ENCODE measurements around the gene ITGA11.

ITGA11 gene

DNA sequence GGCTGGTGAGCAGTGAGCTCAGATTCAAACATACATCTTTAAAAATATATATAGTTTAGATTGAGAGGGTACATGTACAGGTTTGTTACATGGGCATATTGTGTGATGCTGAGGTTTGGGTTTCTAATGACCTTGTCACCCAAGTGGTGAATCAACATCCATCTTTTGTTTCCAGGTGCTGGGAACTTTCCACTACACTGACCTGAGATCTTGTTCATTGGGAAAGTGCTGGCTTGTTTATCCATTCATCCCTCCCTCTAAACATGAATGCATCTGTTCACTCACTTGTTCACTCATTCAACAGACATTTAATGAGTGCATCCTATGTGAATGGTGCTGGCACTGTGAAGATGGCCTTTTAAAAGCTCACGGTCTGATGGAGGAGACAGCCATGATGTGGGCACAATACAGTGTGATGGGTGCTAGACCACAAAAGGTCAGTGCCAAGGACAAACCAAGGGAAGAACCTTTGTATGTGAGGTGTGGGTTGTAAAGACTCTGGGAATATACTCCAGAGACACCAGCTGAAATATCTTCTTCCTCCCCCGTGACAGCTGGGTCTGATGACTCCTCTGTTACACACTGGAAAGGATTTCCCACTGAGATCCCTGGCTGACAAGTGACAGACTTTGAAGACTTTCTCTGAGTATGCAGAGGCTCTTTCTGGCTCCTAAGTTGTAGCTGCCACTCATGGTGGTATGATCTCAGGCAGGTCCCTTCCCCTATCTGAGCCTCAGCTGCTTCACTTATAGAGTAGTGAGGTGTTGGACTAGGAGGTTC lies 16.2 kb upstream of the ITGA11 start:
- DNase-seq, result no peak

DNA sequence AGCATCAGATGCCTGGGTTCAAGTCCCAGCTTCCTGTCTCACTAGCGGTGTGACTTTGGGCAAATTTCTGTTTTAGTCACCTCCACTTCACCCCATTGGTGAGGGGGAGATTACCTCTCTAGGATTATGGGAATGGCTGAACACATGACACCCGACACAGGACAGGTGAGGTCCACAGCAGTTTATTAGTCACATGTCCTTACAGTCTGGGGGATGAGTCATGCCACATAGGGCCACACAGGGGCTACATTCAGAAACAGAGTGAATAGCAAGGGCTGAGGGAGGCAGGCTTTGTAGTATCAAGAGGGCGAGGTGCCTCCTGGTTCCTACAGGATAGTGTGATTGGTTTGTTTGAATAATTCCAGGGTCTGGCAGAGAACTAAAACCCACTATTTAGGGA lies 15.2 kb upstream of the ITGA11 start:
- no peak for DNase-seq

DNA sequence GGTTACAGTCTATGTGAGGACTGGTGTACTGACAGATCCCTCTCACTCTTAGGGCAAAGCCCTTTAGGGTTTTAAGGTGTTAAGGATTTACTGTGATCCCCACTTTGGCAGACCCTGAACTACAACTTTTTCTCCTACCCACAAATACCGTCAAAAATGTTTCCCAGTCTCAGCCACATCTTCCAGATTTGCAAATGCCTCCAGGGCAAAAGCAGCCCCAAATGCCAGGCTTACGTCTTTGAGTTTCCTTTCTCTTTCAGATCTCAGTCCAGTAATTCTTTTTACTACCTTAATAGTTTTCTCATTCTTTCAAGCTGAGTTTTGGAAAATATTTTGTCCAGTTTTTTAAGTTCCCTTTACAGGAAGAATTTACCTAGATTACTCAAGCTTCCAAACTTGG lies 13.4 kb upstream of the ITGA11 start:
- DNase-seq, result no peak

DNA sequence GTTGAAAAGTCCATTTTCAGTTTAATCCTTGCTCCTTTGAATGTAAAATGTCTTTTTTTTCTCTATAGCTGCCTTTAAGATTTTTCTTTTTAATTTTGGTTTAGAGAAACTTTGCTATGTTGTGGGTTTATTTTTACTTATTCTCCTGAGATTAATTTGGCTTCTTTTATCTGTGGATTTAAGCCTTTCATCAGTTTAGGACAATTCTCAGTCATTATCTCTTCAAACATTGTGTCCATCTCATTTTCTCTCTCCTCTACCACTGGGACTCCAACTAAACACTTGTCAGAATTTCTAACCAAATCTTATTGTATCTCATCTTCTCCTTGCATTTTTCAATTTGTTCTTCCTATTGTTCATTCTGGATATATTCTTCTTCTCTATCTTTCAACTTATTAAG lies 12.4 kb upstream of the ITGA11 start:
- DNase-seq, result no peak

DNA sequence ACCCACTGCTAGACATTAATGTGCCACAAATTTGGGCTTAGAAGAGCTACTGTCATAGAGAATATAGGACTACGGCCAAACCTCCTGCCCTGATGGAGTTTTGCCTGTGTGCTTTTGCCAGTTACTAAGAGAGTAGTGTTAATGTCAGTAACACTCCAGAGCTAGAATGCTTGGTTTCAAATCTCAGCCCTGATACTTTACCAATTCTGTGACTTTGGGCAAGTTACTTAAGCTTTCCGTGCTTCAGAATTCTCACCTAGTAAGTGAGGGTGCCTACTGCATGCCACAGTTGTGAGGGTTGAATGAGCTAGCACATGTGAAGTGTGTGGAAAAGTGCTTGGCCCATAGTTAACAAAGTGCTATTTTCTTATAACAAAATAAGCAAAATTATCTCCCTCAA lies 10.9 kb upstream of the ITGA11 start:
- no peak for DNase-seq

DNA sequence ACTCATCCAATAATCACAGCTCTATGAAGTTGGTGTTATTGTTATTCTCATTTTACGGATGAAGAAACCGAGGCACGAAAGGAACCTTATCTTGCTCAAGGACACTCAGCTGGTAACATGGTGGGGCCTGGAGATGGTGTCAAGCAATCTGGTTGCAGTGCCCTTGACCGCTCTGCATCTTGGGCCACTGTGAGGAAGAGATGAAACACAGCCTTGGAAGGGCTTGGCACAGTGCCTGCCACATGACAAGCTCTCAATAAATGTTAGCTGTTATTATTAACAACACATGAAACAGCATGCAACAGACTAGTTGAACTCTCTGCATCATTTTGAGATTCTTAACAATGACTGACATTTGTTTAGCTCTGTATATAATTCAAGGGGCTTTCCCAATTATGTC lies 10.1 kb upstream of the ITGA11 start:
- no peak for DNase-seq

DNA sequence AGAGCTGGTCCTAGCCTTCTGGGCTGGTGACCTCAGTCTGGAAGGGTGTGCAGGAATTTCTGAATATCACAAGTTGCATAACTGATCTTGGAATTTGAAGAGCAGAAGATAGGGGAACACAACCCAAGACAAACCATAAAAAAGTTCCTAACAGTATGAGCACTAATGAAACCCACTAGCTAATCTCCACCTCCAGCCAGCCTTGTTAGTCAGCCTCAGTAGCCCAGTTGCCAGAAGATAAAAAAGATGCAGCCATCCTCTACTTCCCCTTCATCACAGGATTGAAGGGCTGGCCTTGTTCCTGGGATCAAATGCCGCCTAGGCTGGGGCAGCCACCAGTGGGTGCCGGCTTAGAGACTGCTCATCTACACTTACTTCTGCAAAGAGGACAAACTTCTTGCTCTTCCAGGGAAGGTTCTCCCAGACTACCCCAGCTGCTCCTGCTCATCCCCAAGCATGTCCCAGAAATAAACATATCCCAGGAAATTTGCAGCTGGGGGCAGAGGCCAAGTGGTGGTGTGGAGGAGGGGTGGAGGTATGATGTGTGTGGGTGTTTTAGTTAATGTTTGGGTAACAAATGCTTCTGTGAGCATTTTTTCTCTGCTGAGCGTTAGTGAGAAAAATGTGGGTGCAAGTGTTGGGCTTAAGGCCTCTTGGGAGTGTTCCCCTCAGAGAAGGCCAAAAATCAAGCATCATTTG lies 9.2 kb upstream of the ITGA11 start:
- no peak for DNase-seq

DNA sequence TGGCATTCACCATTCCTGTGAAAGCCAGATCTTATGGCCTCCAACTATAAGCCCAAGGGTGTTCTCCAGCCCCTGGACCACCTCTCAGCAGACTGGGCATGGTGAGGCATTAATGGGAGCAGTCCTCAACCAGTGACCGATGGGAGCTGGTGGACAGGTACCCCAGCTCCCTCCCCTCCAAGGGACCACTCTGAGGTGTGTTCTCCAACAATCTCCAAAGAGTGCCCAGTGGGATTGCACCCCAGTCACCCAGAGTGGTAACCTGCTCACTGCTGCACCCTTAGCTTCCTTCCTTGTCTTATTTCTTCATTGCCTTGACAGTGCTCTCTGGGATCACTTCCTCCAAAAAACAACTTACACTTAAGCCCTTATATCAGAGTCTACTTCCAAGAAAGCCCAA lies 8.2 kb upstream of the ITGA11 start:
- no peak for DNase-seq

DNA sequence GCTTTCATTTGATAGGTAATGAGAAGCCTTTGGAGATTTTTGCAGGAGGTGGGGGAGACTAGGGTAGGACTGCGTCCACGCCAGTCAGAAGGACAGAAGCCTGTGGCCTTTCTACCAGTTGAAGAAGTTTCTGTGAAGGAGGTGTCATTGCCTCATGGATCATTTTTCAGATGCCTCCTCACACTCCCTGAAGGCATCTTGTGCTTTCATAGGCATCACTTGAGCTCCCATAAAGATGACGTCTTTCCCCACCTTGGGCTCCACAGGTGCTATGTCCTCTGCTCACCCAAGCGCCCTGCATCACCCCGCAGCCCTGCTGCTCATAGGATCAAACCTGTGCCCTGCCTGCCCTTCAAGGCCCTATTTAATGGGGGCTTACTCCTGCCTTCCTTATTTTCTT lies 7.5 kb upstream of the ITGA11 start:
- no peak for DNase-seq

DNA sequence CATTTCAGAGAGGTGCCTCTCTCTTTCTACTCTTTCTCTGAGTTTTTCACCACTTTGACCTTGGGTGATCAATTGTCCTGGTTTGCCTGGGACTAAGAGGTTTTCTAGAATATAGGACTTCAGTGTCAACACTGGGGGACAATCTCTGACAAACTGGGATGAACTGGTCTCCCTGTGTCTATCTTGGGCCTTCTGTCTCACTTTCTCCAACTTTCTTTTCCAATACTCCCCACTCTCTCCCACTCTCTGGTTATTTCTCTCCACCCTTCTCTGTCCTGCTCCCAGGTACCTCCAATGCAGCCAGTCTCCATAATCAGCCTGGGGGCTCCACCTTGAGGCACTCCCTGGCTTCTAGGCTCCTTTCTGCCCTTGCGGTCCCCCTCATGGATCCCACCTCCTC lies 4.7 kb upstream of the ITGA11 start:
- DNase-seq, result no peak

DNA sequence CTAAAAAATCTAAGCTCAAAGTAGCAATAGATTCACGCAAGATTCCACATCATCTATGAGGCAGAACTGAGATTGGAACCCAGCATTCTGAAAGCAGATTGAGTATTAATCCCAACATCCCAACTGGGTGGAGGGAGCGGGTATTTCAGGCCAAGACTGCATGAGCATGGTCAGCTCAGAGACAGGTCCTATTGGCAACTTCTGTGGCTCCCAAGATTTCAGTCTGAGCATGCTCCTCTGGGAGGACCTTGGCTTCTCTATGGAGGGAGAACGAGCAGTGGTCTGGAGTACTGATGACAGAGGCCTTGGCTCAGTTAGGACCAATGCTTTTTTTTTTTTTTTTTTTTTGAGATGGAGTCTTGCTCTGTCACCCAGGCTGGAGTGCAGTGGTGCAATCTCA lies 4.0 kb upstream of the ITGA11 start:
- no peak for DNase-seq

DNA sequence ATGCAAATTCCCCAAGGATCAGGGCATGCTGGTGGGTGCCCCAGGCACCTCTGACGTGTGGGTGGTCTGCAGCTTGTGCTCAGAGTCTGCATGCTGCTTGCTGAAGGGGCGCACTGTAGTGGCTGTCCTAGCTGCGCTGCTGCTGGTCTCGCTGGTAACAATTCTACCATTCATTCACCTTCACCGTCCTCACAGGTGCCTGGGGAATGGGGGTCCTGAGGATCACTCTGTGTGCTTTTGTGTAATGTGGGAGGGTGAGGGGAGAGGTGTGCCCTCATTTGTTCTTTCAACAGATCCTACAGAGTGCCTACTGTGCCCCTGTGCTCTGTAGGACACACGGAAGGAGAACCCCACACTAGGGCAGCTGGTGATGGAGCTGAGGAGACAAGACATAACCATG lies 2.1 kb upstream of the ITGA11 start:
- no peak for DNase-seq

DNA sequence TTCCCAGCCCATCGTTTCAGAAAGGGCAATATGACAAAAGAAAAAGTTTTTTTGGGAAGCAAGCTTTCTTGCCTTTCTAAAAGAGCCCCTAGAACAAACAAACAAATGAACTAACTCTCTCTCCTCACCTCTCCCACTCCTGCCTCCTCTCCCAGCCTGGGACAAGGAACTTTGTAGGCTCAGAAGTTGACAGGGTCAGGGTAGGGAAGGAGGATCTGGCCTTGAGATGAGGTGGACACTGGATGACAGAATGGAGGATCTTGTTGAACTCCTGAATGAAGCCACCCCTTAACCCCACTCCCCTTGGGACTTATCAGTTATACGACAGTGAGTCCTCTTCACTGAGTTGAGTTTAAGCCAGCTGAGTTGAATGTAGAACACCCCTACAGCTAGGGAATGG lies 1.6 kb upstream of the ITGA11 start:
- no peak for DNase-seq

DNA sequence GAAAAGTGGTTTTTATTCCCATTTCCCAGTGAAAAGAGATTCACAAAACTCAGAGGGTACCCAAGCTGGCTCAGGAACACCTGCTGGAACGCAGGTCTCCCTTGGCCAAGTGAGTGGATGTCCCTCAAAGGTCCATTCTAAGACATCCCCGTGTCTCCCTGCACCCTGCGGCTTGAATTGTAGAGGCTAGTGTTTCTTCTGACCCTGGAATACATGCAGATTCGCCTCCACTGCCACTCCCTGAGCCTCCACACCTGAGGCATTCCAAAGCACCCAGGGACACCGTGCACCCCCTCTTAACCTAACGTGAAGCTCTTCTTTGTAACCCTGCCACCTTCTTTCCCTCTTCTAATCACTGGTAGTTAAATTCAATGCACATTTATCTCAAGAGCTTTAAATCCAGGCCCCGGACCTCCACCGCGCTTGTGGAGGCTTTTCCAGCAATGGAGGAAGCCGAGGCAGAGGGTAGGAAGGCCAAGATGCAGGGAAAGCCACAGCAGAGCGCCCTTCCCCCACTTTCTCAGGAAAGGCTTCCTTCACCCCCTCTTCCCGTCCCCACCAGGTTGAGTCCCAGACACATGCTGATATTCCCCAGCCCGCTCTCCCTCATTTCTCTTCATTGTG lies 590 bp upstream of the ITGA11 start:
- DNase-seq, result no peak

DNA sequence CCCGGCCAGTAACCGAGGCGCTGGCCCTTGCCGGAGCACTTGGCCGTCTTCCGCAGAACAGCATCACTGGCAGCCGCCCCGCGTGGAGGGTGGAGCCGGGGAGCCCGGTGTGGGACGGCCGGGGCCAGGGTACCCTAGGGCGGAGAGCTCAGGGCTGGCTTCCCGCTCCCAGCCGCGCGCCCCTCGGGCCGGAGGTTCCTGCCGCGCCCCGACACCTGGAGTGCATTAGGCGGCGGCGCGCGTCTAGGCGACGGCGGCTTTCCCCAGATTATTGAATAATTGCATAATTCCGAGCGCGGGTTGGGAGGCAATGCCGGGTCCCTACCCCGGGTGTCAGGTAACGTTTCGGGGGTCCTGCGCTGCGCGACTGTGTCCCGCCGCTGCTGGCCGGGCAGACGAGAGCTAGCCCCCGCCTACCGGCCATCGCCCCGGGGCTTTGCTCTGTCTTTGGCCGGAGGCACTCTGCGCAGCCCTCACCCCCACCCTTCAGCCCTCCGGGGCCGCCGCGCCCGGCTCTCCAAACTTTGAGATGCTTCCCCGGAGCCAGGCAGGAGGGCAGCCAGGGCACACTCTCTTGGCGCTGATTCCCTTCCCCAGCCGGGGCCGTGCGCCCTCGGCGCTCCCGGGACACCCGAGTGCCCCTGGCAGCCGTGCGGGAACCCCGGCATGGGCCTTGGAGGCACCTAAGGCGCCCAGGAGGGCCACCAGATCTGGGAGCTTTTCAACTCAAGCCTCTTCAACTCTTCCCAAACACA lies 749 bp downstream of the ITGA11 start:
- no peak for DNase-seq

DNA sequence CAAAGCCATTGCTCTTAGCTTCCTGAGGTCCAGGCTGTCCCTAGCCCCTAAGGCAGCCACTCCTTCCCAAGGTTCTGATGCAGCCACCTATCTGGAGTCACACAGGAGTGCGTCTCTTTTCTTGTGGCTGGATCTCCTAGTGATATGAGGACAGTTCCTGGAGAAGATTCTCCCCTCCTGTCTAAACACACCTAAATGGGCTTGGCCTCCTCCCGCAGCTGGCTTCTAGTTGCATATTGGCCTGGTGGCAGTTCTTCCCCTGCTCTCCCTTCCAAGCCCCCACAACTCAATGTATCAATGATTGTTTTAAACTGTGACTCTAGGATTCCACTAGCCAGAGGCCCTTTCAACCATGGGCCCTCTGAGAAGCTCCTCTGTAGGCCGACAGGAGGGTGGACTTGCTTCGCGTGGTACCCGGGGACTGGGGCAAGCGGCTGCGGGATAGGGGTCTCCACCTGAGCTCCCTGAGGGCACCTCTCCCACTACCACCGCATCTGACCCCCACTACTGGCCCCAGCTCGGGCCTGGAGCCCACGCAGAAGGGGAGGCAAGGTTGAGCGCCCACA lies 1.4 kb downstream of the ITGA11 start:
- DNase-seq, result no peak

DNA sequence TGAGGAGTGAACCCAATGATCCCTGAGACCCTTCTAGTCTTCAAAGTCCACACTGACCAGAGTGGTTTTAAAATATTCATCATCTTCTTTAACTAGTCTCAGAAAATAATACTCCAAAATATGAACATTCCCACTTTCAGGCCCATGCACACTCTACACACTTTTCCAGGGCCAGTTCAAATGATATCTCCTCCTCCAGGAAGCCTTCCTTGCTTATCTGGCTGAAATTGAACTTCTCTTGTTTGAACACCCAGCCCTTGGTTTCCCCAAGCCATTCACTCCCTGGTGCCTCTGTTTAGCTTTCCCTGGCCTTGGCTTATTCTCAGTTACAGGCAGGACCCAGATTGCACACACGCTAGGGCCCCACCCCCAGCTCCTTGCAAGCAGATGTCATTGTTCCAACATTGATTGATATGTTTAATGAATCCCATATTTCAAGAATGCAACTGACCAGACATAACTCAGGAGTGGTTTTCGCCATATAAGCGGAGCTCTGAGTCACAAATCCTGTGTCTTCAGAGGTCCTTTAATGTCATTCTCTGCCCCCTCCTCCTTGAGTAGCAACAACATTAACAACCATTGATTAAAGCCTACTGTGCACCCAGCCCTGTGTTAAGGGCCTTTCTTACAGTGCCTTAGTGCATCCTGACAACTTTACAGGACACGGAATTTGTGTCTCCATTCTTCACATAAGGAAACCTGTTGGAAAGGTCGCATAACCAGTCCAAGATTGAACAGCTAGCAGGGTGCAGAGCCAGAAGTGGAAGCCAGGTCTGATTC lies 2.1 kb downstream of the ITGA11 start:
- no peak for DNase-seq

DNA sequence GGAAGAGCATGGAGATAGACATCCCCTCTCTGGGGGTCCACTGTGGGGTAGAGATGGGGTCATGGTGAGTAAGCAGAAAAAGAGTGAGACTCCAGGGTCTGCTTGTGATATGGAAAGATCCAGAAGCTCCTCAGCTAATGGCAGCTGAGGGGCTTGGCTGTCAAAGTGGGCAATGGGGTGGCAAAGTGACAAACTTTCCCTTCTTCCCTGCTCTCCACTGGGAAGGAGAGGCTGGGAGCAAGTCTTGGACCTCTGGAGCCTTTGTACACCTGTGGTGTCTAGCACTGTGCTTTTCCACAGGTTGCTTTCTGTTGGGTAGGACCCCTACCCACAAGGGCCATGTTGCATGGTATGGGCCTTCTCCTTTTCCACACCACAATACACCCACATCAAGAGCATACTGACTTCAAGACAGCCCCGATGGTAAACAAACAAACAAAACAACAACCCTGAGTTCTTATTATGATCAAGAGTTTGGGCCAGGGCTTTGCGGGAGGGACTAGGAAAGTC lies 3.5 kb downstream of the ITGA11 start:
- no peak for DNase-seq

DNA sequence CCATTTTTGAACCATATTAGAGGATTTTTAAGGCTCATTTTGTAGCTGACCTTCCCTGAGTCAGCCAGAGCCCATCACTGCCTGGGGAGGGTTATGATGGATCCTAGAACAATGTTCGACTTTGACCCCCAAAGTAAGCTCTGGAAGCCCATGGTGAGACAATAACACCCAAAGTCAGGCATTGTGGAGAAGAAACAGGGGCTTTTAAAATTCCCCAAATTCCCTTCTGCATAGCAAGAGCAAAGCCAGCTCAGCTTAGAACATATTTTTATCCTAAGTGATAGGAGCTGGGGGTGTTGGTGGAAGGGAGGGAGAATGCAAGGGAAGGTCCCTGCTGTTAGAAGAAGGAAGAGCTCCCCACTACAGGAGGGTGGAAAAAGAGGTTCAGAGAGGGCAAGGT lies 4.0 kb downstream of the ITGA11 start:
- DNase-seq, result no peak

DNA sequence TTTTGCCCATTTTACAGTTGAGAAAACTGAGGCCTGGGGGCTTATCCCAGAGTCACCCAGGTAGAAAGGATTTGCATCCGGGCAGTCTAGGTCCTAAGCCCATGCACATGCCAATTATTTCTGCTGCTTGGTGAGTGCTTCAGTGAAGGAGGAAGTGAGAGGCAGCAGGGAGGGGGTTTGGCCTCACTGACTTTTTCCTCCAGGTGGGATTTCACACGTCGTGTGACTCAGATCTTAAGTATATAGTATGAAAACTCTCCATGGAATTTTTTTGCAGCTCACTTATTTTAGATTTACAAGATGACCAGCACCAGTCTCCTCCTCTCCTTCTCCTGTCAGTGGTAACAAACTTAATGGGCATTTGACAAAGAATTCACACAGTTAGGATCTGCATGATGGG lies 4.6 kb downstream of the ITGA11 start:
- DNase-seq, result no peak

DNA sequence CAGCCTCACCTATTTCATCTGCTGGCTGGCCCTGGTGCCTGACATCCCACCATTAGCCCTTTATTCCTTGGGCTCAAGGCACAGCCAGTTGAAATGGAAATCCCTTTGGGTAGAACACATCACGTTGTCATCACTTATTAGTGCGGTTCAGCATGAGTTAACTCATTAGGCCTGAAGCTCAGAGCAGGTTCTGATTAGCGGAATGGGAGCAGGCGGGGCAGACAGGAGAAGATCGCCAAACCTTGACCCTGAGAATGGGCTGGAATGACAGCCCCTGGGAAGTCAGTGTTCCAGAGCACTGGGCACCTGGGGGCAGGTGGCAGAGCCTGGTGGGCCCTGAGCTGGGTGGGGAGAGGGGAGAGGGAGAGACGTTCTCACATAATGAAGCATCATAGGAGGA lies 5.8 kb downstream of the ITGA11 start:
- DNase-seq, result no peak

DNA sequence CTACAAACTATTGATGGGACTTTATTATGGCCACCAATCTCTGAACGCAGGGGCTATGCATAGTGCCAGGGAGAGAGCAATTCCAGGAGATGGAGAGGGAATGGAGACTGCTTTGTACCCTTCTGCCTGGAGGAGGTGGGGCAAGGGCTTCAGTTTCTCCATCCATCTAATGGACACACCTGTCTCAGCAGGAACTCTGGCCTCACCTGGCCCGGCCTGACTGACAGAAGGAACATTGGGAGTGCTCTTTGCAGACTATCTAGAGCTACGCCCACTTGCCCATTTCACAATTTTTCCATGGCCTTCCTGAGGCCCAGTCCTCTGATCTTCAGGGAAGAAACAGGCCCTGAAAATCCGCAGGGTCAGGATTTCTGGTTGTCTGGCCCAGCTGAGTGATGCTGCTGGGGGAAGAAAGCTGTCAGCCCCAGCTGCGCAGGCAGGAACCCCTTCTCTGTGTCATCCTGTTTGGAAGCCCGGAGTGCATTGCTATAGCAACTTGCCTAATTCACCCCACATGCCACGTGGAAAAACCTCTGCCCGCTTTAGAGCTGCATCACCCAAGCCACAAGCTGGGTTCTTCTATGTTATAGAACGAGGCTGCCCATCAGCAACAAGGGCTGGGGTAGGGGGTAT lies 6.4 kb downstream of the ITGA11 start:
- DNase-seq, result no peak
